SKM-1 (cell line): Measurements from ENCODE around the gene SLC29A2.
"Not testable (repeated sequence)": the region's sequence is repeated elsewhere in the genome, so short reads cannot be mapped to it uniquely, and the experiment has no call there.

Experiments
- DNase-seq: peaks from one replicate; lab custom pipeline; 2025; ENCODE audit not compliant: unreplicated experiment; lab: John Stamatoyannopoulos, UW

The SLC29A2 gene

GRCh38 chr11:66350560-66351235, 20.9 kb downstream of the SLC29A2 start:
- DNase-seq = not testable (repeated sequence)

- DNase-seq = no peak
These were observed 22.5 kb downstream of the SLC29A2 start for GRCh38 chr11:66349084-66349386.

GRCh38 chr11:66347425-66348276, 23.9 kb downstream of the SLC29A2 start, which contains the start of gene B4GAT1:
Gene B4GAT1, minus strand, starts transcription at chr11:66347629. Its CDS starts 84 bp downstream, at chr11:66347545.
- peak; percentile 83 for DNase-seq

GRCh38 chr11:66346476-66347424, 24.8 kb downstream of the SLC29A2 start:
- no peak for DNase-seq

GRCh38 chr11:66345316-66345649, 26.3 kb downstream of the SLC29A2 start:
- no peak for DNase-seq

GRCh38 chr11:66344550-66345315, 26.8 kb downstream of the SLC29A2 start, which contains the start of gene BRMS1:
Gene BRMS1, minus strand, starts transcription at chr11:66345104. Its CDS starts 2,870 bp downstream, at chr11:66342234.
- peak; percentile 81 for DNase-seq

GRCh38 chr11:66343176-66343575, 28.4 kb downstream of the SLC29A2 start:
- DNase-seq = no peak

GRCh38 chr11:66341502-66342126, 29.9 kb downstream of the SLC29A2 start:
- no peak for DNase-seq

- DNase-seq = no peak
These were observed 30.7 kb downstream of the SLC29A2 start for GRCh38 chr11:66340596-66341501.

- no peak for DNase-seq
These were observed 31.7 kb downstream of the SLC29A2 start for GRCh38 chr11:66339686-66340483.

GRCh38 chr11:66339162-66339675, 32.3 kb downstream of the SLC29A2 start:
- no peak for DNase-seq

- DNase-seq = no peak
These were observed 33.0 kb downstream of the SLC29A2 start for GRCh38 chr11:66338276-66339161.

- DNase-seq = no peak
These were observed 34.3 kb downstream of the SLC29A2 start for GRCh38 chr11:66337103-66337899.

- DNase-seq = peak; percentile 72
These were observed 35.1 kb downstream of the SLC29A2 start, which contains the start of gene RIN1 for GRCh38 chr11:66336234-66337102. Gene RIN1, minus strand, starts transcription at chr11:66336434. Its CDS starts 32 bp downstream, at chr11:66336402.
